Astrocyte (in vitro differentiated cells and primary cell): ENCODE data around the gene GOLGA6D.

Experiments
- EZH2 ChIP-seq: IDR thresholded peaks from 2 replicates; pipeline ENCODE4 v1.6.1; 2012; ENCODE audit warnings: mild to moderate bottlenecking, low read length, inconsistent platforms; ENCODE audit not compliant: insufficient read depth
- TF ChIP-seq, protein P1 (sequence below): IDR thresholded peaks from 2 replicates; pipeline ENCODE4 v1.5.1; 2011; ENCODE audit warnings: low read depth, mild to moderate bottlenecking, inconsistent platforms, low read length, moderate library complexity; ENCODE audit not compliant: insufficient read depth

DNA sequence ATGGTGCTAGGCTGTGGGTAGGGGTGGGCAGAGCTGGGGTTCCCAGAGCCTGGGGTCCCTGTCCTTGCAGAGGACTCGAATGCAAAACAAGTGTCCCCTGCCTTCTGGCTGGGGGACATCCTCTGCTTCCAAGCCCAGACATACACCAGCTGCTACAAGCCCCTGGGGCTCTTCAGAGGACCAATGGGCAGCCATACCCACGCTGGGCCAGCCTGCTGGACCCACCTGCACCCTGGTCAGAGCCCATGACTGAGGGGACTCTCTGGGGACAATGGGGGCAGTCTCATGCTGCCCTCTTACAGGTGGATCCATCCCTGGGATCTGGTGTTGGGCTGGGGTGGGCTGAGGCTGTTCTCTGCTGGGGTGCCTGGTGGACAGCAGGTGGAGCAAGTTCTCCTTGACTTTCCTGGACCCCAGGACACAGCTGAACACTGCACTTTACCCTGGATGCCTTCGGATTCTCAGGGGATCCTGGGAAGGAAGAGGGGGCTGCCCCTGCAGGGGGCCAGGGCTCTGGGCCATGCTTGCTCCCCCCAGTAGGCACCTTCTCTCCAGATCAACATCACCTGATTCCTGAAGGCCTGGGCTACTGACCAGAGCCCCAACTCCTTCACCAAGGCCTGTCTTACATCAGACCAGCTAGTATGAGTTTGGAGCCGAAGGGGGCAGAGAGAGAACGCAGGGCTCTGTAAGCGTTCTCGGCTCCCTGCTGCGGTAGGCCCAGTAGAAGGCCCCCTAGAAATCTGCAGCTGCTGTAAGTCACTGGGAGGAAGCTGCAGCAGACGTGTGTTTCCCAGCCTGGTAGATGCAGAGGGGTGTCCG, 46.1 kb downstream of the GOLGA6D start:
- TF ChIP-seq, protein P1, sequence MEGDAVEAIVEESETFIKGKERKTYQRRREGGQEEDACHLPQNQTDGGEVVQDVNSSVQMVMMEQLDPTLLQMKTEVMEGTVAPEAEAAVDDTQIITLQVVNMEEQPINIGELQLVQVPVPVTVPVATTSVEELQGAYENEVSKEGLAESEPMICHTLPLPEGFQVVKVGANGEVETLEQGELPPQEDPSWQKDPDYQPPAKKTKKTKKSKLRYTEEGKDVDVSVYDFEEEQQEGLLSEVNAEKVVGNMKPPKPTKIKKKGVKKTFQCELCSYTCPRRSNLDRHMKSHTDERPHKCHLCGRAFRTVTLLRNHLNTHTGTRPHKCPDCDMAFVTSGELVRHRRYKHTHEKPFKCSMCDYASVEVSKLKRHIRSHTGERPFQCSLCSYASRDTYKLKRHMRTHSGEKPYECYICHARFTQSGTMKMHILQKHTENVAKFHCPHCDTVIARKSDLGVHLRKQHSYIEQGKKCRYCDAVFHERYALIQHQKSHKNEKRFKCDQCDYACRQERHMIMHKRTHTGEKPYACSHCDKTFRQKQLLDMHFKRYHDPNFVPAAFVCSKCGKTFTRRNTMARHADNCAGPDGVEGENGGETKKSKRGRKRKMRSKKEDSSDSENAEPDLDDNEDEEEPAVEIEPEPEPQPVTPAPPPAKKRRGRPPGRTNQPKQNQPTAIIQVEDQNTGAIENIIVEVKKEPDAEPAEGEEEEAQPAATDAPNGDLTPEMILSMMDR, result no peak
- no peak for TF ChIP-seq EZH2
